ENCODE measurements around the gene LYPD6B.
A peak's percentile ranks its signal among the peaks of the same experiment; 100 is the strongest.

Gene LYPD6B

DNA sequence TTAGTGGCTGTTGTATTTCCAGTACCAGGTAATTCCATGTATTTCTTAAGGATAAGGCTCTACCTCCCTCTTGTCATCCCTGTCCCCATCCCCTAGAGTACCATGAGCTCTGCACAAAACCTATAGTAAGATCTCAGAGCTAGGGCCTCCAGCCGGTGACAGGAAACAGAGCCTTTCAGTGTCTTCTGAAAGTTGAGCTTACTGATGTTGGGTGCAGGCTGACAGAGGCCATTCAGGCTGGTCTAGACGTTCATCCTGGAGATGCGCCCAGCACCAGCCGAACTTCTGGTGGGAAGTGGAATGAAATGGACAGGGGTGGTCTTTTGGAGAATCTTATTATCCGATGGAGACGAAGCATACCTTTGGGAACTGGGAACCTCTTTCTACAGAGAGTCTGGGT is 16.7 kb upstream of the LYPD6B start:
- Histone ChIP-seq H3K9me3 (replicated peaks; ENCODE audit: insufficient read depth, low read length) (no peaks in the 10 kb centered on the region), H3K9me2 (replicated peaks; ENCODE audit: insufficient read depth, low read length) (no peaks in the 10 kb centered on the region), H3K4me2 (ENCODE audit: low read depth, low read length) (peak overlapping the region; percentile 76), H3F3A (ENCODE audit: insufficient read depth, low read length) (peaks cover 33% of the 10 kb centered on the region), H3K27ac (ENCODE audit: low read length) (peak overlapping the region; percentile 86), H3K9ac (ENCODE audit: low read length) (peak overlapping the region; percentile 36; the same call in 1 of the 2 replicates), H2AFZ (ENCODE audit: low read length) (peak overlapping the region; percentile 70), H3K79me2 (ENCODE audit: low read length) (no peaks in the 10 kb centered on the region), H3K4me3 (ENCODE audit: low read length) (peak overlapping the region; percentile 37), H4K20me1 (ENCODE audit: insufficient read depth, low read length) (no peaks in the 10 kb centered on the region), H3K4me1 (ENCODE audit: low read length) (peaks cover 53% of the 10 kb centered on the region), H3K27me3 (replicated peaks; ENCODE audit: insufficient read depth, low read length) (no peaks in the 10 kb centered on the region), H3K36me3 (replicated peaks; ENCODE audit: insufficient read depth, low read length) (no peaks in the 10 kb centered on the region)
- TF ChIP-seq CTCF (IDR thresholded peaks at IDR 0.05; ENCODE audit: low read length) = no peak
- no peak for TF ChIP-seq EZH2phosphoT487 (IDR thresholded peaks at IDR 0.05; ENCODE audit: low read length)
- no peak for TF ChIP-seq EZH2 (optimal IDR thresholded peaks at IDR 0.05; ENCODE audit: low read depth, low read length)
- peak; percentile 73 for DNase-seq

DNA sequence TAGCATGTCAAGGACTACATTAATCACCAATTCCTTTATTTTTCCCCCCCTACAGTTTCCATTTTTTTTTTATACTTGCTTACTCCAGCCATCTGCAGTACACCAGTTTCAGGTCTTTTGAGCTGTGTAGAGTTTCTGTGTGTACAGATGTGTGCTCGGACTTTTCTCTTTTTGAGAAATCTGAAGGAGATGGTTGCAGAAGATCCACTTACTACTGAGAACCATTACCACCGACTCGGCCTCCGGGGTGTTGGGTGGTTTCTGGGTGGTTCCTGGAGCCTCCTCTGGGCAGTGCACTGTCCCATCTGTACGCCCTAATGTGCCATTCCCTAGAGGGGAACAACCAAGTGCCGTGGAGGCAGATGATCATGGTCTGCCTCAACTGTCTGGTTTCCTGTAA is 15.4 kb upstream of the LYPD6B start:
- H3K4me3 ChIP-seq (ENCODE audit: low read length) = no peak overlapping the region
- H3K9me3 ChIP-seq (replicated peaks; ENCODE audit: insufficient read depth, low read length) = no peaks in the 10 kb centered on the region
- H3K27me3 ChIP-seq (replicated peaks; ENCODE audit: insufficient read depth, low read length) = no peaks in the 10 kb centered on the region
- no peaks in the 10 kb centered on the region for H3K36me3 ChIP-seq (replicated peaks; ENCODE audit: insufficient read depth, low read length)
- peak; percentile 51 for DNase-seq
- TF ChIP-seq EZH2phosphoT487 (IDR thresholded peaks at IDR 0.05; ENCODE audit: low read length) (no peak), CTCF (IDR thresholded peaks at IDR 0.05; ENCODE audit: low read length) (no peak), EZH2 (optimal IDR thresholded peaks at IDR 0.05; ENCODE audit: low read depth, low read length) (no peak)
- peak overlapping the region; percentile 60 for H2AFZ ChIP-seq (ENCODE audit: low read length)
- no peaks in the 10 kb centered on the region for H4K20me1 ChIP-seq (ENCODE audit: insufficient read depth, low read length)
- no peaks in the 10 kb centered on the region for H3K9me2 ChIP-seq (replicated peaks; ENCODE audit: insufficient read depth, low read length)
- peaks cover 33% of the 10 kb centered on the region for H3F3A ChIP-seq (ENCODE audit: insufficient read depth, low read length)
- no peak overlapping the region for H3K9ac ChIP-seq (ENCODE audit: low read length)
- peaks cover 46% of the 10 kb centered on the region for H3K4me1 ChIP-seq (ENCODE audit: low read length)
- H3K4me2 ChIP-seq (ENCODE audit: low read depth, low read length) = peak overlapping the region; percentile 63
- peak overlapping the region; percentile 86; the same call in 1 of the 2 replicates for H3K27ac ChIP-seq (ENCODE audit: low read length)
- no peaks in the 10 kb centered on the region for H3K79me2 ChIP-seq (ENCODE audit: low read length)

- Histone ChIP-seq H3K27ac (ENCODE audit: low read length) (no peak overlapping the region), H2AFZ (ENCODE audit: low read length) (no peak overlapping the region), H3K79me2 (ENCODE audit: low read length) (no peaks in the 10 kb centered on the region), H3K9me3 (replicated peaks; ENCODE audit: insufficient read depth, low read length) (no peaks in the 10 kb centered on the region), H3K9me2 (replicated peaks; ENCODE audit: insufficient read depth, low read length) (no peaks in the 10 kb centered on the region), H3K9ac (ENCODE audit: low read length) (no peak overlapping the region), H4K20me1 (ENCODE audit: insufficient read depth, low read length) (no peaks in the 10 kb centered on the region), H3K27me3 (replicated peaks; ENCODE audit: insufficient read depth, low read length) (no peaks in the 10 kb centered on the region), H3K4me2 (ENCODE audit: low read depth, low read length) (no peak overlapping the region), H3K36me3 (replicated peaks; ENCODE audit: insufficient read depth, low read length) (no peaks in the 10 kb centered on the region), H3F3A (ENCODE audit: insufficient read depth, low read length) (peaks cover 10% of the 10 kb centered on the region), H3K4me1 (ENCODE audit: low read length) (peaks cover 24% of the 10 kb centered on the region), H3K4me3 (ENCODE audit: low read length) (no peak overlapping the region)
- DNase-seq = no peak
- TF ChIP-seq EZH2 (optimal IDR thresholded peaks at IDR 0.05; ENCODE audit: low read depth, low read length) = no peak
- no peak for TF ChIP-seq EZH2phosphoT487 (IDR thresholded peaks at IDR 0.05; ENCODE audit: low read length)
- TF ChIP-seq CTCF (IDR thresholded peaks at IDR 0.05; ENCODE audit: low read length) = no peak
Observed at GRCh38 chr2:149027590-149028250, 10.8 kb upstream of the LYPD6B start.
